Hematopoietic multipotent progenitor cell (in vitro differentiated cells): ENCODE measurements around the gene UBE2L3. TPM values are rescaled to one million over a fixed set of nuclear protein-coding genes. Genes with fewer than 3 reads are reported as not detected.
A peak's percentile ranks its signal among the peaks of the same experiment; 100 is the strongest.

Experiments used
- DNase-seq, 3 donors: peaks; one replicate each; pipeline ENCODE4 v3.0.0-alpha.2; 2011 to 2015; ENCODE audit warnings: low read depth in 2 of 3, low spot score in 2 of 3
- small RNA-seq: library from RNA; depleted of rRNA; stranded (forward); fragments of <200 nt; gene quantifications from one replicate; pipeline ENCODE3, GENCODE V24; 2012
- total RNA-seq: library from RNA; depleted of rRNA; stranded (reverse); fragments of >200 nt; gene quantifications from one replicate; pipeline ENCODE4 v1.2.3, GENCODE V29; 2012

UBE2L3 gene
- total RNA-seq, 1 donor = 20.7 TPM

- no peak for DNase-seq
These were observed 97.7 kb downstream of the UBE2L3 start for GRCh38 chr22:21665047-21665851.

- no peak for DNase-seq
These were observed 99.3 kb downstream of the UBE2L3 start for GRCh38 chr22:21666786-21667185.

GRCh38 chr22:21669026-21669425, 101.5 kb downstream of the UBE2L3 start:
- no peak for DNase-seq

GRCh38 chr22:21672107-21672629, 104.7 kb downstream of the UBE2L3 start:
- no peak for DNase-seq

Small RNA genes within 50 kb of the gene (small RNA-seq; reads per million reads assigned to genes)
- gene MIR301B = 6.3 reads per million, percentile 89 among the genes with 10 or more reads in this experiment
- not detected for gene RF00492
- not detected for gene RN7SKP221

Other genes with a start within 250 kb of the UBE2L3 start
- 1.6 TPM for gene RIMBP3B, start 184.0 kb upstream of the UBE2L3 start, total RNA-seq
- 13.7 TPM for gene HIC2, start 150.3 kb upstream of the UBE2L3 start, total RNA-seq
- gene TMEM191C, start 100.3 kb upstream of the UBE2L3 start, total RNA-seq = 1.6 TPM
- 5.9 TPM for gene RIMBP3C, start 16.3 kb upstream of the UBE2L3 start, total RNA-seq
- 53.3 TPM for gene YDJC, start 62.3 kb downstream of the UBE2L3 start, total RNA-seq
- gene CCDC116, start 65.0 kb downstream of the UBE2L3 start, total RNA-seq = 0.27 TPM
- gene SDF2L1, start 74.6 kb downstream of the UBE2L3 start, total RNA-seq = 41.7 TPM
- gene PPIL2, start 98.3 kb downstream of the UBE2L3 start, total RNA-seq = 39.6 TPM
- 11.8 TPM for gene YPEL1, start 168.1 kb downstream of the UBE2L3 start, total RNA-seq